ENCODE results near the gene TGFBR1.
"Not testable (repeated sequence)": the region's sequence is repeated elsewhere in the genome, so short reads cannot be mapped to it uniquely, and the experiment has no call there.

The TGFBR1 gene

GRCh38 chr9:99192786-99193465, 88.0 kb downstream of the TGFBR1 start:
- no peak for DNase-seq

GRCh38 chr9:99193466-99193821, 88.5 kb downstream of the TGFBR1 start:
- DNase-seq = no peak

DNA sequence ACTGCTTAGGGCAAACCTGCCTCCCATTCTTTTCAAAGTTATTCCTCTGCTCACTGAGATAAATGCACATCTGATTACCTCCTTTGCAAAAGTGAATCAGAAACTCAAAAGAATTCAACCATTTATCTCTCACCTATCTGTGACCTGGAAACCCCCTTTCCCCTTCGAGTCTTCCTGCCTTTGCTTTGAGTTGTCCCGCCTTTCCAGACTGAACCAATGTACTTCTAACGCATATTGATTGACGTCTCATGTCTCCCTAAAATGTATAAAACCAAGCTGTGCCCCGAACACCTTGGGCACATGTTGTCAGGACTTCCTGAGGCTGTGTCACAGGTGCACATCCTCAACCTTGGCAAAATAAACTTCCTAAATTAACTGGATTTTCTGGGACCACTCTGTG, 91.6 kb downstream of the TGFBR1 start:
- DNase-seq = not testable (repeated sequence)

DNA sequence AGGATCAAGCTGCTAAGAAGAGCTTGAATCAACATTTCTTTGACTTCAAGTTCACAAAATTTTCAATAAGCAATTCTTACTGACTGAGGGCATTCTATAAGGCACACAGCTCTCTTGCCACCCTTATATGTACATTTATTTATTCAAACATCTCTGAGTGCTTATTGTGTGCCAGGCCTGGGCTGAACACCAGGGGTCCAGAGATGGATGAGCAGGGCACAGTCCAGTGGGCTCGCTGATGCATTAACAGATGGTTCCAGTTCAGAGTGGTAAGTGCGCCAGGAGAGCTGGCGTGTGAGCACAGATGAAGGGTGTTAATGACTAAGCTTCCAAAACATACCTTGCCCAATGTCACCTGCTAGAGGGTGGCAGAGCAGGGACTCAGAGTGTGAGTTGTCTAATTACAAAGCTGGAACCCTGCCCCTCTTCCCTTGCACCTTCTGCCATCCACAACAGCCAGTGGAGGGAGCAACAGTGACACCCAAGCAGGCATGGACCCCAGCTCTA, 92.3 kb downstream of the TGFBR1 start:
- DNase-seq = no peak

- no peak for DNase-seq
Measured at GRCh38 chr9:99197987-99198386, 93.1 kb downstream of the TGFBR1 start.

DNA sequence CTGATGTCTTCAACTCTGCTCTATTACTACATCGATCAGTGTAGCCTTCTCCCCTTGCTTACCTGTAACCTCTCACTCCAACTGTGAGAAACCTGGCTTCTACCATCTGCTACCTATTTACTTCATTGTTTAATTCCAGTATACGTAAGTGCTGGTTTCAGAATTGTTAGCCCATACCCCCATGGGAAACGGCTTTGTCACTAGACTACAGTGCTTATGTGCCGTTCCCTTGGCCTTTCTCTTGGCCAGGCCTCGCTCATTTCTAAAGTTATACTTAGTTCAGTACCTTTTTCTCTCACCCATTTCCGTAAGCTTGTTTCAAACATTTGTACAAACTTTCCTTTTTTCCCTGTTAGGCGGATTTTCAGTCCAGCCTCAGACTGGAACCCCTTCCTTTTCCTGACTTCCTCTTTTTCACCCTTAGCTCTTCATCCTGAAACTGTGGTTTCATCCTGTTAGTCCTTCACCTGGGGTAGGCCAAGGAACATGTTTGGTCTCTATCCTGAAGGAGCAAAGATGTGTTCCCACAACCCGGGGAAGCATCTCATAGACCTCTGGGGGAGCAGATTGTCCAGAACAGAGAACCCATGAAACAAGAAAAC, 95.1 kb downstream of the TGFBR1 start:
- no peak for DNase-seq

DNA sequence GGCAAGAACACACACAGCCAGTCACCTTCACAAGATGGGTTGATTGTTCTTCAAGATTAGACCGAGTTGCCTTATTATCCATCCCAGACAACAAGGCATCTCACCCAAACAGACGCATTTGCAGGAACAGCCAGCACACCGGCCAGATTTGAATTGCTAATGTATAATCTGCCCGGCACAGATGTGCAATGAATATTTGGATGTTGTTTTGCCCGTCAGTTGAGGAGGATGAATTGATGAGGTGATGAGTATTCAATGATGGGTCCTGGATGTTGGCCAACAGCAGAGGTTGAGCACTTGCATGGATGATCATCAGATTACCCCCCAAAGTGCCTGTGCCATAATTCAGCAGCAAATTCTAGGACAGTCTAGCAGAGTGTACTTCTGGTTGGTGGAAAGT, 96.7 kb downstream of the TGFBR1 start:
- DNase-seq = no peak
